SK-N-SH (cell line): ENCODE data around the gene RBM20. TPM values are rescaled to one million over a fixed set of nuclear protein-coding genes. Genes with fewer than 3 reads are reported as not detected.

Source experiments
- CTCF ChIA-PET: fragments of 300-600, 350-600 bp; formaldehyde crosslinking; extraction: SDS; loops from one replicate; lab custom pipeline; 2021; lab: Yijun Ruan, JAX
- POLR2A ChIA-PET: fragments of 350-600 bp; sonication (Branson Sonifier 250); formaldehyde crosslinking; extraction: SDS; loops from one replicate; lab custom pipeline; 2020; ENCODE audit warnings: antibody characterized with exemption, inconsistent platforms; lab: Yijun Ruan, JAX
- DNase-seq: peaks from one replicate; pipeline ENCODE4 v3.0.0; 2012
- H2AFZ ChIP-seq: fragments of 200-600 bp; sonication (generic); 2 replicates; pipeline ENCODE4 v1.8.1; 2016; ENCODE audit warnings: antibody characterized with exemption, mild to moderate bottlenecking, low read depth
- H3F3A ChIP-seq: fragments of 200-600 bp; sonication (generic); replicated peaks from 2 replicates; pipeline ENCODE3; 2016; ENCODE audit warnings: antibody characterized with exemption, mild to moderate bottlenecking; ENCODE audit not compliant: insufficient read depth
- H3K27ac ChIP-seq, 2 experiments: fragments of 200-500 bp in 1 of 2; fragments of 200-600 bp in 1 of 2; sonication (Bioruptor generic) in 1 of 2; sonication (generic), shearing (Covaris generic) in 1 of 2; 2 replicates each; pipeline versions ENCODE4 v1.5.1 to v1.6.1; 2014 to 2016; ENCODE audit warnings: low read depth in 2 of 2, inconsistent platforms in 1 of 2, low read length in 1 of 2, mild to moderate bottlenecking in 1 of 2, mixed read lengths in 1 of 2
- H3K27me3 ChIP-seq: fragments of 200-600 bp; sonication (generic), shearing (Covaris generic); 2 replicates; pipeline ENCODE4 v1.6.1; 2016; ENCODE audit warnings: mixed run types; ENCODE audit not compliant: insufficient read depth
- H3K36me3 ChIP-seq, 2 experiments: fragments of 200-500 bp in 1 of 2; fragments of 200-600 bp in 1 of 2; sonication (Bioruptor generic) in 1 of 2; sonication (generic) in 1 of 2; replicated peaks in 1 of 2; 2 replicates each; pipeline versions ENCODE3 to v1.5.1; 2014 to 2016; ENCODE audit warnings: low read length in 1 of 2, mild to moderate bottlenecking in 1 of 2; ENCODE audit not compliant: insufficient read depth in 2 of 2, control insufficient read depth in 1 of 2
- H3K4me1 ChIP-seq, 2 experiments: fragments of 200-500 bp in 1 of 2; fragments of 200-600 bp in 1 of 2; sonication (Bioruptor generic) in 1 of 2; sonication (generic), shearing (Covaris generic) in 1 of 2; 2 replicates each; pipeline versions ENCODE4 v1.5.1 to v1.6.1; 2014 to 2016; ENCODE audit warnings: low read depth in 1 of 2, low read length in 1 of 2, mixed run types in 1 of 2; ENCODE audit not compliant: insufficient read depth in 2 of 2, control insufficient read depth in 1 of 2
- H3K4me2 ChIP-seq: fragments of 200-600 bp; sonication (generic), shearing (Covaris generic); 2 replicates; pipeline ENCODE4 v1.6.1; 2017; ENCODE audit warnings: mixed run types
- H3K4me3 ChIP-seq, 2 experiments: fragments of 200-500 bp in 1 of 2; fragments of 200-600 bp in 1 of 2; sonication (Bioruptor generic) in 1 of 2; sonication (generic), shearing (Covaris generic) in 1 of 2; 2 replicates each; pipeline versions ENCODE4 v1.5.1 to v1.8.1; 2014 to 2016; ENCODE audit warnings: low read depth in 2 of 2, inconsistent platforms in 1 of 2, low read length in 1 of 2, mild to moderate bottlenecking in 1 of 2, mixed read lengths in 1 of 2, moderate library complexity in 1 of 2
- H3K79me2 ChIP-seq: fragments of 200-600 bp; sonication (generic); 2 replicates; pipeline ENCODE4 v1.8.1; 2017; ENCODE audit warnings: mild to moderate bottlenecking; ENCODE audit not compliant: insufficient read depth
- H3K9ac ChIP-seq: fragments of 200-600 bp; sonication (generic); 2 replicates; pipeline ENCODE4 v1.6.1; 2017; ENCODE audit warnings: mixed run types
- H3K9me2 ChIP-seq: fragments of 200-600 bp; sonication (generic); 2 replicates; pipeline ENCODE4 v1.6.1; 2017; ENCODE audit warnings: mixed run types
- H3K9me3 ChIP-seq: fragments of 200-600 bp; sonication (generic); 2 replicates; pipeline ENCODE4 v1.6.1; 2017; ENCODE audit warnings: mixed run types, mild to moderate bottlenecking, moderate library complexity
- H4K20me1 ChIP-seq: fragments of 200-600 bp; sonication (generic); 2 replicates; pipeline ENCODE4 v1.6.1; 2017; ENCODE audit warnings: mild to moderate bottlenecking, mixed run types; ENCODE audit not compliant: insufficient read depth
- MEF2A ChIP-seq: IDR thresholded peaks from 2 replicates; pipeline ENCODE4 v1.4.0; 2012; ENCODE audit warnings: low read depth, borderline replicate concordance
- NRF1 ChIP-seq: IDR thresholded peaks from 2 replicates; pipeline ENCODE4 v1.6.1; 2012; ENCODE audit warnings: low read depth, mild to moderate bottlenecking, low read length
- POLR2AphosphoS5 ChIP-seq: IDR thresholded peaks from 2 replicates; pipeline ENCODE4 v1.6.1; 2012; ENCODE audit warnings: low read depth, low read length
- RCOR1 ChIP-seq: fragments of 150-350 bp; IDR thresholded peaks from 2 replicates; pipeline ENCODE4 v1.6.1; 2017; ENCODE audit warnings: antibody characterized with exemption, low read length
- RXRA ChIP-seq: IDR thresholded peaks from 2 replicates; pipeline ENCODE4 v1.4.0; 2012; ENCODE audit warnings: low read depth, mild to moderate bottlenecking, borderline replicate concordance
- TAF1 ChIP-seq: IDR thresholded peaks from 2 replicates; pipeline ENCODE4 v1.6.1; 2012; ENCODE audit warnings: low read depth, mild to moderate bottlenecking, low read length, moderate library complexity, borderline replicate concordance
- TCF12 ChIP-seq: IDR thresholded peaks from 2 replicates; pipeline ENCODE4 v1.4.0; 2012
- YY1 ChIP-seq: IDR thresholded peaks from 2 replicates; pipeline ENCODE4 v1.4.0; 2012; ENCODE audit warnings: low read depth, mild to moderate bottlenecking
- WGBS: methylation state at CpG from one replicate; pipeline ENCODE4 v1.1.6; 2017; ENCODE audit warnings: low lambda C conversion rate; 5-methylcytosine and 5-hydroxymethylcytosine counted together
- polyA plus RNA-seq, 3 experiments: library from polyadenylated mRNA; depleted of rRNA; stranded (reverse); fragments of >200 nt; gene quantifications; 2 replicates each; pipeline ENCODE4 v1.2.3, GENCODE V29; 2012
- TF ChIP-seq, protein P1 (sequence below): IDR thresholded peaks from 2 replicates; pipeline ENCODE4 v1.4.0; 2012; ENCODE audit warnings: low read depth, borderline replicate concordance

The RBM20 gene
- polyA plus RNA-seq, 1 of the 3 experiments (the other 2 are of a cell fraction): 0.64 TPM

GRCh38 chr10:110798340-110798739 is 154.2 kb downstream of the RBM20 start:
- Histone ChIP-seq H3K4me2 (no peak overlapping the region), H3K4me1 (peaks cover 12 to 48% of the 10 kb centered on the region in 2 experiments; a peak in 3 of 4 replicates), H3F3A (no peaks in the 10 kb centered on the region), H3K36me3 (peaks cover 0 to 15% of the 10 kb centered on the region in 2 experiments), H3K9me2 (no peaks in the 10 kb centered on the region), H4K20me1 (no peaks in the 10 kb centered on the region), H2AFZ (no peak overlapping the region), H3K27ac (peak overlapping the region in 1 of 2 experiments; percentile 75; a peak in 1 of 4 replicates), H3K9me3 (no peaks in the 10 kb centered on the region), H3K79me2 (no peaks in the 10 kb centered on the region), H3K9ac (no peak overlapping the region), H3K4me3 (no peak overlapping the region), H3K27me3 (no peaks in the 10 kb centered on the region)
- DNase-seq: no peak
- TF ChIP-seq RXRA (no peak), TAF1 (no peak), NRF1 (no peak)
- ChIA-PET POLR2A (interaction anchor here (1.0 kb wide), 1 partner anchor 120 kb away, joined by 3 read pairs; the partner anchor contains the start of gene BBIP1), CTCF (interaction anchor here (0.9 to 2.6 kb wide), 2 partner anchors 21 to 52 kb away, joined by 4 to 7 read pairs; no protein-coding TSS in a partner anchor)
- WGBS: 98% methylated on average over 2 of the region's 2 CpGs

GRCh38 chr10:110802090-110802489 is 158.0 kb downstream of the RBM20 start:
- 90% methylated on average over 1 of the region's 1 CpG for WGBS
- H3K4me2 ChIP-seq: 0 out of 2 replicates have a peak overlapping the region, but pooled peaks have one; percentile 40

DNA sequence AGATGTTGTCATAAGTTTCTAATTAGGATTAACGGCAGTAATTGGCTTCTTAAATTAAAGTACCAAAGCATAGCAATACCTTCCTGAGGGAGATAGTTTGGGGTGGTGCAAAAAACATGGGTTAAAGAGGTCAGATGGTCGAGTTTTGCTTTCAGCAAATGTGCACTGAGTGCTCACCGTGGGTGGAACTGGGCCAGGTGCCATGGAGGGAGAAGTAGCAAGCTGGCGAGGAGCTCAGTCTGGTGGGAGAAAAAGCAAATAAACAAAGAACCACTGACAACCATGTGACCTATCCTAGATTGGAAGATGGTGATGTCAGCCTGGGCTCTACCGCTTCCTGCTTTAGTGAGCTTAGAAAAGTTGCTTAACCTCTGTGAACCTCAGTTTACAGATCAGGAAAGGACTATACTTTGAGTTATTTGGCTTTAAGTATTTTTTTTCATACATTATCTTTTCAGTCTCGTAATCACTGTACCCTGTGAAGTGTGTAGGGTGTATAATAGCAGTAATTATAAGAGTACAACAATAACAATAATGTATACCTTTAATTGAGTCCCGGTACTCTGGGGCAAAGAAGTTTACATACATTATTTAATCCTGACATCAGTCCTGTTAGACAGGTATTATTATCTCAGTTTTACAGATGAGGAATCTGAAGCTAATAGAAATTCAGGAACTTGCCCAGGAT is 158.6 kb downstream of the RBM20 start:
- Histone ChIP-seq H3K9me2 (no peaks in the 10 kb centered on the region), H4K20me1 (no peaks in the 10 kb centered on the region), H2AFZ (0 out of 2 replicates have a peak overlapping the region, but pooled peaks have one; percentile 30), H3K9me3 (no peaks in the 10 kb centered on the region), H3K9ac (no peak overlapping the region), H3K4me3 (no peak overlapping the region), H3K27ac (peak overlapping the region in 1 of 2 experiments; percentile 68; a peak in 2 of 4 replicates), H3K4me2 (0 out of 2 replicates have a peak overlapping the region, but pooled peaks have one; percentile 40), H3K36me3 (peaks cover 0 to 14% of the 10 kb centered on the region in 2 experiments), H3K79me2 (no peaks in the 10 kb centered on the region), H3K27me3 (no peaks in the 10 kb centered on the region), H3F3A (no peaks in the 10 kb centered on the region), H3K4me1 (peaks cover 8 to 36% of the 10 kb centered on the region in 2 experiments; a peak in 3 of 4 replicates)
- POLR2A ChIA-PET: no interaction called here
- WGBS: 44% methylated on average over 7 of the region's 7 CpGs
- CTCF ChIA-PET: interaction anchor here (0.8 to 3.2 kb wide), 17 partner anchors 8 to 272 kb away, joined by 3 to 27 read pairs (median 5); no protein-coding TSS in a partner anchor
- no peak for TF ChIP-seq YY1
- TF ChIP-seq, protein P1, sequence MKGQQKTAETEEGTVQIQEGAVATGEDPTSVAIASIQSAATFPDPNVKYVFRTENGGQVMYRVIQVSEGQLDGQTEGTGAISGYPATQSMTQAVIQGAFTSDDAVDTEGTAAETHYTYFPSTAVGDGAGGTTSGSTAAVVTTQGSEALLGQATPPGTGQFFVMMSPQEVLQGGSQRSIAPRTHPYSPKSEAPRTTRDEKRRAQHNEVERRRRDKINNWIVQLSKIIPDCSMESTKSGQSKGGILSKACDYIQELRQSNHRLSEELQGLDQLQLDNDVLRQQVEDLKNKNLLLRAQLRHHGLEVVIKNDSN: peak; percentile 61; the same call in 1 of the 2 replicates
- DNase-seq: no peak

More at GRCh38 chr10:110802090-110802489, 158.0 kb downstream of the RBM20 start:
- no peak overlapping the region for H3K4me3 ChIP-seq
- H3K27me3 ChIP-seq: no peaks in the 10 kb centered on the region
- H3K9ac ChIP-seq: no peak overlapping the region
- 0 out of 2 replicates have a peak overlapping the region, but pooled peaks have one; percentile 30 for H2AFZ ChIP-seq
- H3K27ac ChIP-seq: peak overlapping the region in 1 of 2 experiments; percentile 68; a peak in 2 of 4 replicates
- H3K9me2 ChIP-seq: no peaks in the 10 kb centered on the region
- ChIA-PET CTCF (interaction anchor here (0.8 to 3.2 kb wide), 9 partner anchors 10 to 91 kb away, joined by 3 to 27 read pairs (median 3); no protein-coding TSS in a partner anchor), POLR2A (no interaction called here)
- TF ChIP-seq RCOR1: 0 out of 2 replicates have a peak, but pooled peaks have one; percentile 62
- no peak for TF ChIP-seq POLR2AphosphoS5
- TF ChIP-seq MEF2A: no peak
- 0 out of 2 replicates have a peak, but pooled peaks have one; percentile 3 for TF ChIP-seq TCF12
- H3K9me3 ChIP-seq: no peaks in the 10 kb centered on the region
- DNase-seq: no peak
- H3F3A ChIP-seq: no peaks in the 10 kb centered on the region
- H4K20me1 ChIP-seq: no peaks in the 10 kb centered on the region
- peaks cover 0 to 15% of the 10 kb centered on the region in 2 experiments for H3K36me3 ChIP-seq
- peaks cover 8 to 41% of the 10 kb centered on the region in 2 experiments; a peak in 3 of 4 replicates for H3K4me1 ChIP-seq
- no peaks in the 10 kb centered on the region for H3K79me2 ChIP-seq
